ENCODE measurements around the gene PIKFYVE. TPM values are rescaled to one million over a fixed set of nuclear protein-coding genes. Genes with fewer than 3 reads are reported as not detected.
A peak's percentile ranks its signal among the peaks of the same experiment; 100 is the strongest.

The PIKFYVE gene
- total and polyA plus RNA-seq, 10 of the 15 experiments (the other 5 are each of a cell fraction or from before 2014, with no cell fraction given): 5.2 to 41.7 (median 19.6) TPM

DNA sequence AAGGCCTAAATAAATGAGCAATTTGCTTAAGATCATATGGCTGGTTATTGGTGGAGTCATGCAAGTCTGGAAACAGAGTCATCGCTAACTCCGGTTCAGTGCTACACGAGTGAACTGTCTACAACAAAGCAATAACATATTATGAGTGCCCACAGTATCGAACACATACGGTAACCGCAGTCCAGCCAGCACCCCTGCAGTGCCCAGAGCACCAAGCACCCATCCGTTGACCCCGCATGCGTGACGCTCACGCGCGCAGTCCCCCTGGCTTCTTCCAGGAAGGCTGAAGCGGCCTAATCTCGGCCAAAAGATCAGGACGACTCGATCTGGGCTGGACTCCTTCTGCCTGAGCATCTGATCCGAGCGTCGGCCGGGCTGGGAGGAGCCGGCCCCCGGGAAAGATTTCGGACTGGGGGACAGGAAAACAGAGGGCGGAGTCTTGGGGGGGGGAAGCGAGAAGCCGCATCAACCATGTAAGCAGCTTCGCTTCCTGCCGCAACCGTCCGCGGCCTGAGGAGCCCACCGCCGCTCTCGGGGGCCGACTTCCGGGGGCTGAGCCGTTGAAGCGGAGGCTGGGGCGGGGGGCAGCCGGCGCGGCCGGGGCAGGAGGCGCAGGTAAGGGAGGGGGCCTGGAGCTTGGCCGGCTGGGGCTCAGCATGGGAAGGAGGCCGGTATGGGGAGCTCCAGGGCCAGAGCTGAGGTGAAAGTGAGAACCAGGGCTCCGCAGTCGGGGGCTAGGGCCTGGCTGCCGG is at the start of gene PIKFYVE (continued):
- peak; percentile 63; the same call in 1 of the 2 replicates for TF ChIP-seq FOXM1 (IDR thresholded peaks at IDR 0.05; ENCODE audit: low read depth, low read length)
- TF ChIP-seq TBL1XR1 (IDR thresholded peaks at IDR 0.05; ENCODE audit: low read depth, low read length): peak; percentile 65; the same call in 1 of the 2 replicates
- TF ChIP-seq ATF7 (IDR thresholded peaks at IDR 0.05; ENCODE audit: low read depth): peak; percentile 50; the same call in 1 of the 2 replicates
- TF ChIP-seq, protein P1, sequence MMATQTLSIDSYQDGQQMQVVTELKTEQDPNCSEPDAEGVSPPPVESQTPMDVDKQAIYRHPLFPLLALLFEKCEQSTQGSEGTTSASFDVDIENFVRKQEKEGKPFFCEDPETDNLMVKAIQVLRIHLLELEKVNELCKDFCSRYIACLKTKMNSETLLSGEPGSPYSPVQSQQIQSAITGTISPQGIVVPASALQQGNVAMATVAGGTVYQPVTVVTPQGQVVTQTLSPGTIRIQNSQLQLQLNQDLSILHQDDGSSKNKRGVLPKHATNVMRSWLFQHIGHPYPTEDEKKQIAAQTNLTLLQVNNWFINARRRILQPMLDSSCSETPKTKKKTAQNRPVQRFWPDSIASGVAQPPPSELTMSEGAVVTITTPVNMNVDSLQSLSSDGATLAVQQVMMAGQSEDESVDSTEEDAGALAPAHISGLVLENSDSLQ (IDR thresholded peaks at IDR 0.05): no peak
- TF ChIP-seq CBX3 (IDR thresholded peaks at IDR 0.05; ENCODE audit: borderline replicate concordance, low read depth): no peak
- peak; percentile 87 for TF ChIP-seq SPI1 (IDR thresholded peaks at IDR 0.05; ENCODE audit: borderline replicate concordance, insufficient read depth, low read depth, low read length)
- TF ChIP-seq, protein P2, sequence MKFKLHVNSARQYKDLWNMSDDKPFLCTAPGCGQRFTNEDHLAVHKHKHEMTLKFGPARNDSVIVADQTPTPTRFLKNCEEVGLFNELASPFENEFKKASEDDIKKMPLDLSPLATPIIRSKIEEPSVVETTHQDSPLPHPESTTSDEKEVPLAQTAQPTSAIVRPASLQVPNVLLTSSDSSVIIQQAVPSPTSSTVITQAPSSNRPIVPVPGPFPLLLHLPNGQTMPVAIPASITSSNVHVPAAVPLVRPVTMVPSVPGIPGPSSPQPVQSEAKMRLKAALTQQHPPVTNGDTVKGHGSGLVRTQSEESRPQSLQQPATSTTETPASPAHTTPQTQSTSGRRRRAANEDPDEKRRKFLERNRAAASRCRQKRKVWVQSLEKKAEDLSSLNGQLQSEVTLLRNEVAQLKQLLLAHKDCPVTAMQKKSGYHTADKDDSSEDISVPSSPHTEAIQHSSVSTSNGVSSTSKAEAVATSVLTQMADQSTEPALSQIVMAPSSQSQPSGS (IDR thresholded peaks at IDR 0.05; ENCODE audit: low read length): no peak
- peak; percentile 83 for TF ChIP-seq CREM (IDR thresholded peaks at IDR 0.05; ENCODE audit: low read depth)
- TF ChIP-seq IKZF2 (IDR thresholded peaks at IDR 0.05): peak; percentile 89 to 91
- TF ChIP-seq KAT2A (conservative IDR thresholded peaks at IDR 0.05; ENCODE audit: control insufficient read depth, low read depth, low read length): no peak
- TF ChIP-seq, protein P3, sequence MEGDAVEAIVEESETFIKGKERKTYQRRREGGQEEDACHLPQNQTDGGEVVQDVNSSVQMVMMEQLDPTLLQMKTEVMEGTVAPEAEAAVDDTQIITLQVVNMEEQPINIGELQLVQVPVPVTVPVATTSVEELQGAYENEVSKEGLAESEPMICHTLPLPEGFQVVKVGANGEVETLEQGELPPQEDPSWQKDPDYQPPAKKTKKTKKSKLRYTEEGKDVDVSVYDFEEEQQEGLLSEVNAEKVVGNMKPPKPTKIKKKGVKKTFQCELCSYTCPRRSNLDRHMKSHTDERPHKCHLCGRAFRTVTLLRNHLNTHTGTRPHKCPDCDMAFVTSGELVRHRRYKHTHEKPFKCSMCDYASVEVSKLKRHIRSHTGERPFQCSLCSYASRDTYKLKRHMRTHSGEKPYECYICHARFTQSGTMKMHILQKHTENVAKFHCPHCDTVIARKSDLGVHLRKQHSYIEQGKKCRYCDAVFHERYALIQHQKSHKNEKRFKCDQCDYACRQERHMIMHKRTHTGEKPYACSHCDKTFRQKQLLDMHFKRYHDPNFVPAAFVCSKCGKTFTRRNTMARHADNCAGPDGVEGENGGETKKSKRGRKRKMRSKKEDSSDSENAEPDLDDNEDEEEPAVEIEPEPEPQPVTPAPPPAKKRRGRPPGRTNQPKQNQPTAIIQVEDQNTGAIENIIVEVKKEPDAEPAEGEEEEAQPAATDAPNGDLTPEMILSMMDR (IDR thresholded peaks at IDR 0.05 in 2 of 3, conservative IDR thresholded peaks at IDR 0.05 in 1 of 3; ENCODE audit: control insufficient read depth in 2 of 3, extremely low read depth in 1 of 3, insufficient read depth in 1 of 3, low read depth in 3 of 3, low read length in 3 of 3): peak in 1 of 3 experiments; percentile 11; a peak in 1 of 6 replicates
- TF ChIP-seq POLR2AphosphoS2 (IDR thresholded peaks at IDR 0.05; ENCODE audit: low read depth, low read length): peak; percentile 45; the same call in 1 of the 2 replicates
- TF ChIP-seq IKZF1 (conservative IDR thresholded peaks at IDR 0.05): peak; percentile 93
- no peak for TF ChIP-seq JUNB (IDR thresholded peaks at IDR 0.05)
- no peak for TF ChIP-seq EZH2 (IDR thresholded peaks at IDR 0.05; ENCODE audit: borderline replicate concordance, control insufficient read depth, low read depth, low read length)
- TF ChIP-seq HDGF (IDR thresholded peaks at IDR 0.05): 0 out of 2 replicates have a peak, but pooled peaks have one; percentile 61
- TF ChIP-seq, protein P4, sequence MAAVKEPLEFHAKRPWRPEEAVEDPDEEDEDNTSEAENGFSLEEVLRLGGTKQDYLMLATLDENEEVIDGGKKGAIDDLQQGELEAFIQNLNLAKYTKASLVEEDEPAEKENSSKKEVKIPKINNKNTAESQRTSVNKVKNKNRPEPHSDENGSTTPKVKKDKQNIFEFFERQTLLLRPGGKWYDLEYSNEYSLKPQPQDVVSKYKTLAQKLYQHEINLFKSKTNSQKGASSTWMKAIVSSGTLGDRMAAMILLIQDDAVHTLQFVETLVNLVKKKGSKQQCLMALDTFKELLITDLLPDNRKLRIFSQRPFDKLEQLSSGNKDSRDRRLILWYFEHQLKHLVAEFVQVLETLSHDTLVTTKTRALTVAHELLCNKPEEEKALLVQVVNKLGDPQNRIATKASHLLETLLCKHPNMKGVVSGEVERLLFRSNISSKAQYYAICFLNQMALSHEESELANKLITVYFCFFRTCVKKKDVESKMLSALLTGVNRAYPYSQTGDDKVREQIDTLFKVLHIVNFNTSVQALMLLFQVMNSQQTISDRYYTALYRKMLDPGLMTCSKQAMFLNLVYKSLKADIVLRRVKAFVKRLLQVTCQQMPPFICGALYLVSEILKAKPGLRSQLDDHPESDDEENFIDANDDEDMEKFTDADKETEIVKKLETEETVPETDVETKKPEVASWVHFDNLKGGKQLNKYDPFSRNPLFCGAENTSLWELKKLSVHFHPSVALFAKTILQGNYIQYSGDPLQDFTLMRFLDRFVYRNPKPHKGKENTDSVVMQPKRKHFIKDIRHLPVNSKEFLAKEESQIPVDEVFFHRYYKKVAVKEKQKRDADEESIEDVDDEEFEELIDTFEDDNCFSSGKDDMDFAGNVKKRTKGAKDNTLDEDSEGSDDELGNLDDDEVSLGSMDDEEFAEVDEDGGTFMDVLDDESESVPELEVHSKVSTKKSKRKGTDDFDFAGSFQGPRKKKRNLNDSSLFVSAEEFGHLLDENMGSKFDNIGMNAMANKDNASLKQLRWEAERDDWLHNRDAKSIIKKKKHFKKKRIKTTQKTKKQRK (IDR thresholded peaks at IDR 0.05; ENCODE audit: low read depth, low read length): no peak
- TF ChIP-seq GATAD2B (conservative IDR thresholded peaks at IDR 0.05; ENCODE audit: low read depth): peak; percentile 84; the same call in 1 of the 2 replicates
- peak; percentile 72 for TF ChIP-seq NR2C1 (IDR thresholded peaks at IDR 0.05)
- TF ChIP-seq, protein P5, sequence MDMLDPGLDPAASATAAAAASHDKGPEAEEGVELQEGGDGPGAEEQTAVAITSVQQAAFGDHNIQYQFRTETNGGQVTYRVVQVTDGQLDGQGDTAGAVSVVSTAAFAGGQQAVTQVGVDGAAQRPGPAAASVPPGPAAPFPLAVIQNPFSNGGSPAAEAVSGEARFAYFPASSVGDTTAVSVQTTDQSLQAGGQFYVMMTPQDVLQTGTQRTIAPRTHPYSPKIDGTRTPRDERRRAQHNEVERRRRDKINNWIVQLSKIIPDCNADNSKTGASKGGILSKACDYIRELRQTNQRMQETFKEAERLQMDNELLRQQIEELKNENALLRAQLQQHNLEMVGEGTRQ (IDR thresholded peaks at IDR 0.05; ENCODE audit: borderline replicate concordance, low read depth, low read length): peak; percentile 40
- peak; percentile 84 for TF ChIP-seq CBFB (IDR thresholded peaks at IDR 0.05; ENCODE audit: low read depth)
- TF ChIP-seq LARP7 (IDR thresholded peaks at IDR 0.05): peak; percentile 40; the same call in 1 of the 2 replicates

All from GM12878 (cell line).